ENCODE data around the gene CNGA2.

DNA sequence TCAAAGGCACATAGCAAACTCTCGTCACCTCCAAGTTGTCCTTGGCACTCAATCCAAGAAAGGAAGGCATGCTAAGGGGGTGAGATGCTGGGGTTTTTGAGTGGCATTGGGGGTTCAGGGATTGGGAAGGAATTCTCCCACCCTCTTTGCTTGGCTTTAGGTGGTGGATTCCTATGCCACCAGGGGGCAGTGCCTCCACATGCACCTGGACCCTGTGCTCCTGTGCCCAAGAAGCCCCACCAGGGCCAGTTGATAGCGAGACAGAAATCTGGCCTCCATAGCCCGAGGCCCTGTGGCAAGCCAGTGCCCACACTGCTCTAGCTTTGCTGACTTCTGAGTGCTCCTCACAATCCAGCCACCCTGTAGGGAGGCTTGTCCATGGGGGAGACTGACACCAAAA is 20.7 kb upstream of the CNGA2 start:
- TF ChIP-seq POLR2A (conservative IDR thresholded peaks at IDR 0.05) (no peak), POLR2AphosphoS5 (IDR thresholded peaks at IDR 0.05; ENCODE audit: control insufficient read depth, insufficient read depth, low read depth, low read length) (no peak), KLF6 (CRISPR knock-in tag; IDR thresholded peaks at IDR 0.05; ENCODE audit: borderline replicate concordance) (no peak), SMARCC2 (IDR thresholded peaks at IDR 0.05; ENCODE audit: low read depth) (no peak), TCF7 (IDR thresholded peaks at IDR 0.05; ENCODE audit: borderline replicate concordance) (no peak), BRF1 (IDR thresholded peaks at IDR 0.05; ENCODE audit: borderline replicate concordance, extremely low read depth, insufficient read length) (no peak), SP2 (IDR thresholded peaks at IDR 0.05; ENCODE audit: extremely low read depth, low read depth, low read length, poor library complexity, severe bottlenecking) (no peak), MED1 (CRISPR knock-in tag; IDR thresholded peaks at IDR 0.05; ENCODE audit: borderline replicate concordance) (no peak)
- TF ChIP-seq, protein P1, sequence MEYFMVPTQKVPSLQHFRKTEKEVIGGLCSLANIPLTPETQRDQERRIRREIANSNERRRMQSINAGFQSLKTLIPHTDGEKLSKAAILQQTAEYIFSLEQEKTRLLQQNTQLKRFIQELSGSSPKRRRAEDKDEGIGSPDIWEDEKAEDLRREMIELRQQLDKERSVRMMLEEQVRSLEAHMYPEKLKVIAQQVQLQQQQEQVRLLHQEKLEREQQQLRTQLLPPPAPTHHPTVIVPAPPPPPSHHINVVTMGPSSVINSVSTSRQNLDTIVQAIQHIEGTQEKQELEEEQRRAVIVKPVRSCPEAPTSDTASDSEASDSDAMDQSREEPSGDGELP (CRISPR knock-in tag; IDR thresholded peaks at IDR 0.05; ENCODE audit: borderline replicate concordance), result no peak
- TF ChIP-seq, protein P2, sequence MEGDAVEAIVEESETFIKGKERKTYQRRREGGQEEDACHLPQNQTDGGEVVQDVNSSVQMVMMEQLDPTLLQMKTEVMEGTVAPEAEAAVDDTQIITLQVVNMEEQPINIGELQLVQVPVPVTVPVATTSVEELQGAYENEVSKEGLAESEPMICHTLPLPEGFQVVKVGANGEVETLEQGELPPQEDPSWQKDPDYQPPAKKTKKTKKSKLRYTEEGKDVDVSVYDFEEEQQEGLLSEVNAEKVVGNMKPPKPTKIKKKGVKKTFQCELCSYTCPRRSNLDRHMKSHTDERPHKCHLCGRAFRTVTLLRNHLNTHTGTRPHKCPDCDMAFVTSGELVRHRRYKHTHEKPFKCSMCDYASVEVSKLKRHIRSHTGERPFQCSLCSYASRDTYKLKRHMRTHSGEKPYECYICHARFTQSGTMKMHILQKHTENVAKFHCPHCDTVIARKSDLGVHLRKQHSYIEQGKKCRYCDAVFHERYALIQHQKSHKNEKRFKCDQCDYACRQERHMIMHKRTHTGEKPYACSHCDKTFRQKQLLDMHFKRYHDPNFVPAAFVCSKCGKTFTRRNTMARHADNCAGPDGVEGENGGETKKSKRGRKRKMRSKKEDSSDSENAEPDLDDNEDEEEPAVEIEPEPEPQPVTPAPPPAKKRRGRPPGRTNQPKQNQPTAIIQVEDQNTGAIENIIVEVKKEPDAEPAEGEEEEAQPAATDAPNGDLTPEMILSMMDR (IDR thresholded peaks at IDR 0.05 in 2 of 3, conservative IDR thresholded peaks at IDR 0.05 in 1 of 3; ENCODE audit: insufficient read depth in 2 of 3, low read depth in 1 of 3, low read length in 3 of 3), result peak; percentile 67 to 74 (median 70)
- TF ChIP-seq, protein P3, sequence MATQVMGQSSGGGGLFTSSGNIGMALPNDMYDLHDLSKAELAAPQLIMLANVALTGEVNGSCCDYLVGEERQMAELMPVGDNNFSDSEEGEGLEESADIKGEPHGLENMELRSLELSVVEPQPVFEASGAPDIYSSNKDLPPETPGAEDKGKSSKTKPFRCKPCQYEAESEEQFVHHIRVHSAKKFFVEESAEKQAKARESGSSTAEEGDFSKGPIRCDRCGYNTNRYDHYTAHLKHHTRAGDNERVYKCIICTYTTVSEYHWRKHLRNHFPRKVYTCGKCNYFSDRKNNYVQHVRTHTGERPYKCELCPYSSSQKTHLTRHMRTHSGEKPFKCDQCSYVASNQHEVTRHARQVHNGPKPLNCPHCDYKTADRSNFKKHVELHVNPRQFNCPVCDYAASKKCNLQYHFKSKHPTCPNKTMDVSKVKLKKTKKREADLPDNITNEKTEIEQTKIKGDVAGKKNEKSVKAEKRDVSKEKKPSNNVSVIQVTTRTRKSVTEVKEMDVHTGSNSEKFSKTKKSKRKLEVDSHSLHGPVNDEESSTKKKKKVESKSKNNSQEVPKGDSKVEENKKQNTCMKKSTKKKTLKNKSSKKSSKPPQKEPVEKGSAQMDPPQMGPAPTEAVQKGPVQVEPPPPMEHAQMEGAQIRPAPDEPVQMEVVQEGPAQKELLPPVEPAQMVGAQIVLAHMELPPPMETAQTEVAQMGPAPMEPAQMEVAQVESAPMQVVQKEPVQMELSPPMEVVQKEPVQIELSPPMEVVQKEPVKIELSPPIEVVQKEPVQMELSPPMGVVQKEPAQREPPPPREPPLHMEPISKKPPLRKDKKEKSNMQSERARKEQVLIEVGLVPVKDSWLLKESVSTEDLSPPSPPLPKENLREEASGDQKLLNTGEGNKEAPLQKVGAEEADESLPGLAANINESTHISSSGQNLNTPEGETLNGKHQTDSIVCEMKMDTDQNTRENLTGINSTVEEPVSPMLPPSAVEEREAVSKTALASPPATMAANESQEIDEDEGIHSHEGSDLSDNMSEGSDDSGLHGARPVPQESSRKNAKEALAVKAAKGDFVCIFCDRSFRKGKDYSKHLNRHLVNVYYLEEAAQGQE (IDR thresholded peaks at IDR 0.05; ENCODE audit: borderline replicate concordance), result peak; percentile 24; the same call in 1 of the 2 replicates
- TF ChIP-seq, protein P3 (CRISPR knock-in tag; IDR thresholded peaks at IDR 0.05; ENCODE audit: low read depth), result no peak

Data from K562 (cell line).